HL-60 (cell line): ENCODE measurements around the gene SLC20A1.
A peak's percentile ranks its signal among the peaks of the same experiment; 100 is the strongest.

Source experiments
- DNase-seq, 2 experiments: peaks; one replicate each; pipeline ENCODE4 v3.0.0-alpha.2; 2010 to 2020; ENCODE audit warnings: low read depth in 1 of 2, low spot score in 1 of 2
- H3K27ac ChIP-seq: fragments of 250-450 bp; sonication (Bioruptor Pico); replicated peaks from 2 replicates; pipeline ENCODE4 v1.5.1; 2020; ENCODE audit warnings: mild to moderate bottlenecking, moderate library complexity
- H3K27me3 ChIP-seq: fragments of 250-450 bp; sonication (Bioruptor Pico); 2 replicates; pipeline ENCODE4 v1.5.1; 2021; ENCODE audit warnings: mild to moderate bottlenecking, moderate library complexity; ENCODE audit not compliant: insufficient read depth, poor library complexity, severe bottlenecking
- H3K4me3 ChIP-seq: replicated peaks from 2 replicates; pipeline ENCODE4 v1.5.1; 2011; ENCODE audit warnings: mild to moderate bottlenecking, control low read depth, low read length; ENCODE audit not compliant: insufficient read depth
- CTCF ChIP-seq: IDR thresholded peaks from one replicate; pipeline ENCODE4 v1.5.1; 2011; ENCODE audit warnings: low read length, control low read depth, inconsistent platforms; ENCODE audit not compliant: insufficient read depth
- GABPA ChIP-seq: IDR thresholded peaks from 2 replicates; pipeline ENCODE4 v1.6.1; 2012; ENCODE audit warnings: low read depth
- POLR2AphosphoS5 ChIP-seq: IDR thresholded peaks from 2 replicates; pipeline ENCODE4 v1.6.1; 2012; ENCODE audit warnings: low read depth
- REST ChIP-seq: IDR thresholded peaks from 2 replicates; pipeline ENCODE4 v1.6.1; 2012; ENCODE audit warnings: low read depth; ENCODE audit not compliant: insufficient replicate concordance
- SPI1 ChIP-seq: IDR thresholded peaks from 2 replicates; pipeline ENCODE4 v1.6.1; 2012; ENCODE audit warnings: low read depth, mild to moderate bottlenecking, borderline replicate concordance

The SLC20A1 gene

GRCh38 chr2:112708968-112709367 is 63.2 kb downstream of the SLC20A1 start:
- Histone ChIP-seq H3K27me3 (no peaks in the 10 kb centered on the region), H3K4me3 (no peak overlapping the region), H3K27ac (peak overlapping the region; percentile 66)
- no peak for TF ChIP-seq CTCF
- no peak for TF ChIP-seq REST
- no peak for TF ChIP-seq SPI1
- TF ChIP-seq POLR2AphosphoS5: no peak
- TF ChIP-seq GABPA: no peak
- DNase-seq: no peak

- H3K27ac ChIP-seq: no peak overlapping the region
- H3K27me3 ChIP-seq: no peaks in the 10 kb centered on the region
- no peak for DNase-seq
- H3K4me3 ChIP-seq: no peak overlapping the region
- TF ChIP-seq GABPA: no peak
- no peak for TF ChIP-seq REST
- no peak for TF ChIP-seq SPI1
- no peak for TF ChIP-seq POLR2AphosphoS5
- no peak for TF ChIP-seq CTCF
Observed at GRCh38 chr2:112709703-112710102, 64.0 kb downstream of the SLC20A1 start.

- no peak overlapping the region for H3K27ac ChIP-seq
- no peak for TF ChIP-seq SPI1
- TF ChIP-seq REST: no peak
- no peak for TF ChIP-seq CTCF
- TF ChIP-seq POLR2AphosphoS5: no peak
- TF ChIP-seq GABPA: no peak
- no peak for DNase-seq
Observed at GRCh38 chr2:112710956-112711750, 65.4 kb downstream of the SLC20A1 start.

More at GRCh38 chr2:112710956-112711750, 65.4 kb downstream of the SLC20A1 start:
- H3K27me3 ChIP-seq: no peaks in the 10 kb centered on the region
- H3K4me3 ChIP-seq: no peak overlapping the region
